ENCODE measurements around the gene RYR2. TPM values are rescaled to one million over a fixed set of nuclear protein-coding genes. Genes with fewer than 3 reads are reported as not detected.

The RYR2 gene
- total RNA-seq, 1 donor from 2014 or later = 5.4 TPM

GRCh38 chr1:237035759-237036158, 6.2 kb upstream of the RYR2 start:
- Mint-ChIP-seq H3K4me3 (ENCODE audit: unreplicated experiment) (no peak overlapping the region), H3K27me3 (ENCODE audit: unreplicated experiment) (peaks cover 3% of the 10 kb centered on the region), H3K27ac (ENCODE audit: unreplicated experiment) (no peak overlapping the region), H3K9me3 (ENCODE audit: unreplicated experiment) (no peaks in the 10 kb centered on the region), H3K36me3 (ENCODE audit: low read depth, unreplicated experiment) (no peaks in the 10 kb centered on the region), H3K4me1 (ENCODE audit: unreplicated experiment) (no peaks in the 10 kb centered on the region)
- DNase-seq (ENCODE audit: low spot score) = no peak
- no peak for TF ChIP-seq CTCF (IDR thresholded peaks at IDR 0.05; ENCODE audit: unreplicated experiment)

GRCh38 chr1:237038211-237038610, 3.8 kb upstream of the RYR2 start:
- peaks cover 5% of the 10 kb centered on the region for H3K4me1 Mint-ChIP-seq (ENCODE audit: unreplicated experiment)
- no peak overlapping the region for H3K4me3 Mint-ChIP-seq (ENCODE audit: unreplicated experiment)
- H3K9me3 Mint-ChIP-seq (ENCODE audit: unreplicated experiment) = no peaks in the 10 kb centered on the region
- no peak overlapping the region for H3K27ac Mint-ChIP-seq (ENCODE audit: unreplicated experiment)
- peaks cover 4% of the 10 kb centered on the region for H3K36me3 Mint-ChIP-seq (ENCODE audit: low read depth, unreplicated experiment)
- peaks cover 8% of the 10 kb centered on the region for H3K27me3 Mint-ChIP-seq (ENCODE audit: unreplicated experiment)
- TF ChIP-seq CTCF (IDR thresholded peaks at IDR 0.05; ENCODE audit: unreplicated experiment) = no peak
- DNase-seq (ENCODE audit: low spot score) = no peak

- Mint-ChIP-seq H3K27ac (ENCODE audit: unreplicated experiment) (no peak overlapping the region), H3K4me3 (ENCODE audit: unreplicated experiment) (no peak overlapping the region)
These were observed 1.2 kb upstream of the RYR2 start for GRCh38 chr1:237040823-237041222.

GRCh38 chr1:237041461-237041794, 556 bp upstream of the RYR2 start:
- H3K4me3 Mint-ChIP-seq (ENCODE audit: unreplicated experiment) = peak overlapping the region; percentile 92
- no peak for TF ChIP-seq CTCF (IDR thresholded peaks at IDR 0.05; ENCODE audit: unreplicated experiment)
- peaks cover 16% of the 10 kb centered on the region for H3K27me3 Mint-ChIP-seq (ENCODE audit: unreplicated experiment)
- peaks cover 11% of the 10 kb centered on the region for H3K4me1 Mint-ChIP-seq (ENCODE audit: unreplicated experiment)
- H3K9me3 Mint-ChIP-seq (ENCODE audit: unreplicated experiment) = no peaks in the 10 kb centered on the region
- peaks cover 10% of the 10 kb centered on the region for H3K36me3 Mint-ChIP-seq (ENCODE audit: low read depth, unreplicated experiment)
- H3K27ac Mint-ChIP-seq (ENCODE audit: unreplicated experiment) = peak overlapping the region; percentile 45
- no peak for DNase-seq (ENCODE audit: low spot score)

More at GRCh38 chr1:237040823-237041222, 1.2 kb upstream of the RYR2 start:
- Mint-ChIP-seq H3K9me3 (ENCODE audit: unreplicated experiment) (no peaks in the 10 kb centered on the region), H3K4me1 (ENCODE audit: unreplicated experiment) (peaks cover 11% of the 10 kb centered on the region), H3K36me3 (ENCODE audit: low read depth, unreplicated experiment) (peaks cover 10% of the 10 kb centered on the region), H3K27me3 (ENCODE audit: unreplicated experiment) (peaks cover 16% of the 10 kb centered on the region)
- no peak for TF ChIP-seq CTCF (IDR thresholded peaks at IDR 0.05; ENCODE audit: unreplicated experiment)
- no peak for DNase-seq (ENCODE audit: low spot score)

GRCh38 chr1:237042526-237042891, 525 bp downstream of the RYR2 start:
- no peak for TF ChIP-seq CTCF (IDR thresholded peaks at IDR 0.05; ENCODE audit: unreplicated experiment)
- Mint-ChIP-seq H3K4me3 (ENCODE audit: unreplicated experiment) (peak overlapping the region; percentile 91), H3K36me3 (ENCODE audit: low read depth, unreplicated experiment) (peaks cover 10% of the 10 kb centered on the region), H3K9me3 (ENCODE audit: unreplicated experiment) (no peaks in the 10 kb centered on the region), H3K4me1 (ENCODE audit: unreplicated experiment) (peaks cover 11% of the 10 kb centered on the region), H3K27ac (ENCODE audit: unreplicated experiment) (no peak overlapping the region), H3K27me3 (ENCODE audit: unreplicated experiment) (peaks cover 16% of the 10 kb centered on the region)
- no peak for DNase-seq (ENCODE audit: low spot score)

Measured in endothelial cell (in vitro differentiated cells).